AG04449 (cell line): ENCODE data around the gene PLA2G2D.
A peak's percentile ranks its signal among the peaks of the same experiment; 100 is the strongest.

Source experiments
- CTCF ChIA-PET: fragments of 350-600 bp; formaldehyde crosslinking; extraction: SDS; loops from one replicate; lab custom pipeline; 2021; ENCODE audit warnings: antibody characterized with exemption; lab: Yijun Ruan, JAX
- POLR2A ChIA-PET: fragments of 400-600, 350-600 bp; formaldehyde crosslinking; extraction: SDS; loops from one replicate; lab custom pipeline; 2020; ENCODE audit warnings: antibody characterized with exemption, inconsistent platforms; lab: Yijun Ruan, JAX
- DNase-seq: peaks from one replicate; pipeline ENCODE4 v3.0.0-alpha.2; 2010; ENCODE audit warnings: low read depth, low spot score
- H3K4me3 ChIP-seq: 2 replicates; pipeline ENCODE4 v1.5.1; 2011; ENCODE audit warnings: low read depth, mild to moderate bottlenecking, control low read depth, low read length
- CTCF ChIP-seq: IDR thresholded peaks from one replicate; pipeline ENCODE4 v1.5.1; 2011; ENCODE audit warnings: mild to moderate bottlenecking, moderate library complexity, low read length, control low read depth, inconsistent platforms; ENCODE audit not compliant: insufficient read depth; ENCODE audit errors: missing control alignments

Gene PLA2G2D

GRCh38 chr1:20108366-20109123 is 10.8 kb downstream of the PLA2G2D start:
- no peak for DNase-seq
- CTCF ChIA-PET = no interaction called here
- POLR2A ChIA-PET = no interaction called here
- no peak for TF ChIP-seq CTCF
- no peak overlapping the region for H3K4me3 ChIP-seq

- POLR2A ChIA-PET = no interaction called here
- TF ChIP-seq CTCF = no peak
- DNase-seq = no peak
- no peak overlapping the region for H3K4me3 ChIP-seq
- CTCF ChIA-PET = no interaction called here
Observed at GRCh38 chr1:20107796-20108195, 11.5 kb downstream of the PLA2G2D start.

- DNase-seq = no peak
- no peak for TF ChIP-seq CTCF
- H3K4me3 ChIP-seq = no peak overlapping the region
- CTCF ChIA-PET = no interaction called here
- POLR2A ChIA-PET = no interaction called here
Observed at GRCh38 chr1:20107351-20107750, 12.0 kb downstream of the PLA2G2D start.

- POLR2A ChIA-PET = no interaction called here
- no peak overlapping the region for H3K4me3 ChIP-seq
- DNase-seq = no peak
- CTCF ChIA-PET = no interaction called here
- TF ChIP-seq CTCF = no peak
Observed at GRCh38 chr1:20105856-20106255, 13.5 kb downstream of the PLA2G2D start.

- ChIA-PET CTCF (interaction anchor here (1.3 to 6.1 kb wide), 3 partner anchors 17 to 110 kb away, joined by 3 to 36 read pairs (median 3); no protein-coding TSS in a partner anchor), POLR2A (no interaction called here)
- DNase-seq = peak; percentile 5
- no peak overlapping the region for H3K4me3 ChIP-seq
- TF ChIP-seq CTCF = no peak
Observed at GRCh38 chr1:20102875-20103274, 16.5 kb downstream of the PLA2G2D start.

- POLR2A ChIA-PET = no interaction called here
- DNase-seq = no peak
- peak; percentile 61 for TF ChIP-seq CTCF
- H3K4me3 ChIP-seq = no peak overlapping the region
- CTCF ChIA-PET = interaction anchor here (1.0 to 6.1 kb wide), 10 partner anchors 9 to 393 kb away, joined by 3 to 36 read pairs (median 4); no protein-coding TSS in a partner anchor
Observed at GRCh38 chr1:20100632-20101355, 18.5 kb downstream of the PLA2G2D start.
